ENCODE results near the gene WDR74.
"Not testable (repeated sequence)": the region's sequence is repeated elsewhere in the genome, so short reads cannot be mapped to it uniquely, and the experiment has no call there.

WDR74 gene

GRCh38 chr11:62851807-62852522 lies 12.6 kb upstream of the WDR74 start:
- no peak for TF ChIP-seq CTCF (IDR thresholded peaks at IDR 0.05; ENCODE audit: low read depth, low read length)
- no peak for DNase-seq (ENCODE audit: extremely low read depth, low read depth)

- TF ChIP-seq CTCF (IDR thresholded peaks at IDR 0.05; ENCODE audit: low read depth, low read length), result no peak
- DNase-seq (ENCODE audit: extremely low read depth, low read depth), result no peak
Measured at GRCh38 chr11:62850911-62851806, 11.8 kb upstream of the WDR74 start.

DNA sequence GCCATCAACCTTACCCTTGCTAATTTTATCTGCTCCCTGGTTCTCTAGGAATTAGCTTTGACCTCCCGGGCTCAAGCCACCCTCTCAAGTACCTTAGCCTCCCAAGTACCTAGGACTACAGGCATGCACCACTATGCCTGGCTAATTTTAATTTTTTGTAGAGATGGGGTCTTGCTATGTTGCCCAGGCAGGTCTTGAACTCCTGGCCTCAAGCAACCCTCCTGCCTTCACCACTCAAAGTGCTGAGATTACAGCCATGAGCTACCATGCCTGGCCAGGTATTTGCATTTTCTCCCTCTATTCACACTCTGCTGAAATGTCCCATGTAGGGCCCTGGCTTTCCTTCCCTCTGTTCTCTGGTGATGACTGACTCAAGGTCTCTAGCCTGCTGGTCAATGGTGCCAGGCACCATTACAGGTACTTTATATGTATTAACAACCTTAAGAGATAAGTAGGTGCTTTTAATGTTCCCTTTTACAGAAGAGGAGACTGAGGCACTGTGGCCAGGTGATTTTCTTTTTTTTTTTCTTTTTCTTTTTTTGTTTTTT lies 8.5 kb upstream of the WDR74 start:
- no peak for TF ChIP-seq CTCF (IDR thresholded peaks at IDR 0.05; ENCODE audit: low read depth, low read length)
- DNase-seq (ENCODE audit: extremely low read depth, low read depth), result no peak

DNA sequence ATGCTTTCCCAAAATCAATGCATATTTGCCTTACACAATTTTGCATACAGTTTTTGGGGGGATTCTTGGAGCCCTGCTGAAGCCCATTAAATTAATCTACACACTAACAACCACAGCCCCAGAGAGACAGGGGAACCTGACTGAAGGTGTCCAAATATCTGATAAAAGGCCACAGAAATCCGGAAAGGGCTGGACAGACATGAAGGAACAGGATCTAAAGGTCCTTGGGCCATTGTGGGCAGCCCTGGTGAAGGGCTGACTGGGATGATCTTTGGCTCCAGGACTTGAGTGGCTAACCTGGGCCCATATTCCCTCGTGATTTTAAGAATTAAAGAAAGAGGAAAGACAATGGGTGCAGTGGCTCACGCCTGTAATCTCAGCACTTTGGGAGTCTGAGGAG lies 6.8 kb upstream of the WDR74 start:
- no peak for TF ChIP-seq CTCF (IDR thresholded peaks at IDR 0.05; ENCODE audit: low read depth, low read length)
- DNase-seq (ENCODE audit: extremely low read depth, low read depth), result no peak

GRCh38 chr11:62844154-62844553 lies 4.8 kb upstream of the WDR74 start:
- TF ChIP-seq CTCF (IDR thresholded peaks at IDR 0.05; ENCODE audit: low read depth, low read length), result no peak

GRCh38 chr11:62843466-62843865 lies 4.1 kb upstream of the WDR74 start:
- DNase-seq (ENCODE audit: extremely low read depth, low read depth), result no peak
- no peak for TF ChIP-seq CTCF (IDR thresholded peaks at IDR 0.05; ENCODE audit: low read depth, low read length)

More at GRCh38 chr11:62844154-62844553, 4.8 kb upstream of the WDR74 start:
- no peak for DNase-seq (ENCODE audit: extremely low read depth, low read depth)

DNA sequence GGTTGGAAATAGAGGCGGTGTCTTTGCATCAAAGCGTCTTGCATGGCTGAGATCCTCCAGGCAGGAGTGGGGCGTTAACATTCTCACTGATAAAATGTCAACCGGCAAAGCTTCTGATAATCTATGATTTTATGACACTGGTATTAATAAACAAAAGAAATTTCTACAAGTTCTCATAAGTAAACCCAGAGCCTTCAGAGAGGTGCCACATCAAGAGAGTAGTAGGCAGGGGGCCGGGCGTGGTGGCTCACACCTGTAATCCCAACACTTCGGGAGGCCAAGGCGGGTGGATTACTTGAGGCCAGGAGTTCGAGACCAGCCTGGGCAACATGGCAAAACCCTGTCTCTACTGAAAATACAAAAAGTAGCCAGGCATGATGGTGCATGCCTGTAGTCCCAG lies 3.5 kb upstream of the WDR74 start:
- not testable (repeated sequence) for DNase-seq (ENCODE audit: extremely low read depth, low read depth)
